Neural cell (in vitro differentiated cells): ENCODE data around the gene PCGF1.

Experiments used
- CTCF ChIP-seq: fragments of 450-650 bp; IDR thresholded peaks from 2 replicates; pipeline ENCODE4 v1.5.1; 2014; ENCODE audit warnings: antibody characterized with exemption, mild to moderate bottlenecking, moderate library complexity; ENCODE audit not compliant: poor library complexity, severe bottlenecking
- EP300 ChIP-seq: fragments of 450-650 bp; conservative IDR thresholded peaks from 2 replicates; pipeline ENCODE4 v1.6.1; 2014; ENCODE audit warnings: antibody characterized with exemption, mild to moderate bottlenecking, moderate library complexity; ENCODE audit not compliant: poor library complexity, severe bottlenecking
- EZH2 ChIP-seq: fragments of 200-600, 300-800 bp; shearing (Covaris generic), sonication (generic); IDR thresholded peaks from 2 replicates; pipeline ENCODE4 v1.6.1; 2014; ENCODE audit warnings: antibody characterized with exemption, low read length, borderline replicate concordance, mild to moderate bottlenecking; ENCODE audit not compliant: insufficient read depth, poor library complexity, severe bottlenecking
- MXI1 ChIP-seq: fragments of 450-650 bp; conservative IDR thresholded peaks from 2 replicates; pipeline ENCODE4 v1.6.1; 2014; ENCODE audit warnings: antibody characterized with exemption, mild to moderate bottlenecking; ENCODE audit not compliant: poor library complexity, severe bottlenecking
- POLR2AphosphoS5 ChIP-seq: IDR thresholded peaks from 2 replicates; pipeline ENCODE4 v1.6.1; 2012
- REST ChIP-seq: IDR thresholded peaks from 2 replicates; pipeline ENCODE4 v1.6.1; 2012; ENCODE audit warnings: borderline replicate concordance

- no peak for TF ChIP-seq CTCF
- TF ChIP-seq POLR2AphosphoS5, result no peak
- no peak for TF ChIP-seq EP300
- no peak for TF ChIP-seq EZH2
- TF ChIP-seq REST, result no peak
- TF ChIP-seq MXI1, result no peak
These were observed 18.6 kb downstream of the PCGF1 start for GRCh38 chr2:74488643-74489481.
